Skin epidermis (tissue), 12 donors: Measurements from ENCODE around the gene METTL23.

ENCODE experiments used
- H3K27ac ChIP-seq, 21 experiments: fragments of 200-600 bp; sonication (generic) in 11 of 21; one replicate each; pipeline ENCODE4 v1.5.0; 2020; ENCODE audit warnings: mild to moderate bottlenecking in 3 of 21, inconsistent platforms in 2 of 21, moderate library complexity in 2 of 21
- H3K4me3 ChIP-seq, 7 experiments: fragments of 200-600 bp; sonication (generic) in 2 of 7; one replicate each; pipeline ENCODE4 v1.5.0; 2020; ENCODE audit warnings: inconsistent platforms in 2 of 7, mild to moderate bottlenecking in 2 of 7, moderate library complexity in 1 of 7

The METTL23 gene

GRCh38 chr17:76726776-76727718 lies at the start of gene METTL23:
TSS of gene METTL23 (plus strand) at chr17:76726839. CDS start at chr17:76729711, 2,872 bp downstream.
- peak within 1 kb of the TSS; percentile 64 to 100 (median 90) for H3K4me3 ChIP-seq

GRCh38 chr17:76677406-76677805 lies 49.2 kb upstream of the METTL23 start:
- H3K4me3 ChIP-seq = no peak overlapping the region
- peak overlapping the region in 1 of 21 experiments; percentile 68 for H3K27ac ChIP-seq

More at GRCh38 chr17:76726776-76727718, at the start of gene METTL23:
- peak within 1 kb of the TSS; percentile 88 to 99 (median 97) for H3K27ac ChIP-seq

- H3K4me3 ChIP-seq = no peak overlapping the region
- H3K27ac ChIP-seq = peak overlapping the region in 5 of 21 experiments; percentile 7 to 68 (median 36)
Measured at GRCh38 chr17:76678330-76678729, 48.3 kb upstream of the METTL23 start.

GRCh38 chr17:76679239-76679638 lies 47.4 kb upstream of the METTL23 start:
- H3K4me3 ChIP-seq = no peak overlapping the region
- no peak overlapping the region for H3K27ac ChIP-seq

GRCh38 chr17:76681222-76682137 lies 45.2 kb upstream of the METTL23 start:
- no peak overlapping the region for H3K4me3 ChIP-seq
- H3K27ac ChIP-seq = peak overlapping the region in 6 of 21 experiments; percentile 2 to 44 (median 29)

- H3K27ac ChIP-seq = peak overlapping the region in 2 of 21 experiments; percentile 33 to 44
- H3K4me3 ChIP-seq = no peak overlapping the region
Measured at GRCh38 chr17:76682296-76682695, 44.3 kb upstream of the METTL23 start.

- no peak overlapping the region for H3K4me3 ChIP-seq
- H3K27ac ChIP-seq = peak overlapping the region in 1 of 21 experiments; percentile 53
Measured at GRCh38 chr17:76683011-76683755, 43.5 kb upstream of the METTL23 start.

- no peak overlapping the region for H3K4me3 ChIP-seq
- no peak overlapping the region for H3K27ac ChIP-seq
Measured at GRCh38 chr17:76683921-76684745, 42.5 kb upstream of the METTL23 start.

GRCh38 chr17:76684756-76685155 lies 41.9 kb upstream of the METTL23 start:
- H3K27ac ChIP-seq = peak overlapping the region in 2 of 21 experiments; percentile 15 to 27
- no peak overlapping the region for H3K4me3 ChIP-seq

- Histone ChIP-seq H3K4me3 (no peak overlapping the region), H3K27ac (peak overlapping the region in 2 of 21 experiments; percentile 15 to 27)
Measured at GRCh38 chr17:76685366-76685765, 41.3 kb upstream of the METTL23 start.

- Histone ChIP-seq H3K4me3 (no peak overlapping the region), H3K27ac (peak overlapping the region in 1 of 21 experiments; percentile 27)
Measured at GRCh38 chr17:76685846-76686245, 40.8 kb upstream of the METTL23 start.

GRCh38 chr17:76686538-76687297 lies 39.9 kb upstream of the METTL23 start:
- H3K27ac ChIP-seq = peak overlapping the region in 11 of 21 experiments; percentile 9 to 87 (median 74)
- no peak overlapping the region for H3K4me3 ChIP-seq

- no peak overlapping the region for H3K4me3 ChIP-seq
Measured at GRCh38 chr17:76687298-76688164, 39.1 kb upstream of the METTL23 start.

GRCh38 chr17:76688165-76688622 lies 38.4 kb upstream of the METTL23 start:
- Histone ChIP-seq H3K4me3 (no peak overlapping the region), H3K27ac (peak overlapping the region in 19 of 21 experiments; percentile 18 to 87 (median 70))

More at GRCh38 chr17:76687298-76688164, 39.1 kb upstream of the METTL23 start:
- H3K27ac ChIP-seq = peak overlapping the region in 19 of 21 experiments; percentile 18 to 87 (median 70)

- no peak overlapping the region for H3K4me3 ChIP-seq
- no peak overlapping the region for H3K27ac ChIP-seq
Measured at GRCh38 chr17:76689859-76690258, 36.8 kb upstream of the METTL23 start.

GRCh38 chr17:76690596-76691280 lies 35.9 kb upstream of the METTL23 start:
- H3K27ac ChIP-seq = no peak overlapping the region
- no peak overlapping the region for H3K4me3 ChIP-seq
